GM19099 (cell line): Measurements from ENCODE around the gene PNPLA7.

Experiments
- POLR2A ChIP-seq: IDR thresholded peaks from 3 replicates; pipeline ENCODE4 v1.6.1; 2011; ENCODE audit warnings: low read depth; ENCODE audit not compliant: insufficient read length; ENCODE audit errors: extremely low read depth

Gene PNPLA7

GRCh38 chr9:137454597-137455358, 95.4 kb downstream of the PNPLA7 start:
- no peak for TF ChIP-seq POLR2A

GRCh38 chr9:137454145-137454596, 96.0 kb downstream of the PNPLA7 start:
- no peak for TF ChIP-seq POLR2A

- TF ChIP-seq POLR2A, result no peak
Measured at GRCh38 chr9:137453643-137454081, 96.5 kb downstream of the PNPLA7 start.

GRCh38 chr9:137452761-137453642, 97.2 kb downstream of the PNPLA7 start:
- TF ChIP-seq POLR2A, result no peak

GRCh38 chr9:137452006-137452760, 98.0 kb downstream of the PNPLA7 start:
- no peak for TF ChIP-seq POLR2A

GRCh38 chr9:137449931-137450538, 100.2 kb downstream of the PNPLA7 start:
- TF ChIP-seq POLR2A, result no peak

GRCh38 chr9:137449081-137449844, 100.9 kb downstream of the PNPLA7 start:
- TF ChIP-seq POLR2A, result no peak

- TF ChIP-seq POLR2A, result no peak
Measured at GRCh38 chr9:137448602-137448962, 101.6 kb downstream of the PNPLA7 start.

- no peak for TF ChIP-seq POLR2A
Measured at GRCh38 chr9:137447722-137448601, 102.2 kb downstream of the PNPLA7 start.

- TF ChIP-seq POLR2A, result no peak
Measured at GRCh38 chr9:137446851-137447471, 103.2 kb downstream of the PNPLA7 start.

- TF ChIP-seq POLR2A, result no peak
Measured at GRCh38 chr9:137445930-137446431, 104.2 kb downstream of the PNPLA7 start.

- no peak for TF ChIP-seq POLR2A
Measured at GRCh38 chr9:137445275-137445807, 104.9 kb downstream of the PNPLA7 start.

- no peak for TF ChIP-seq POLR2A
Measured at GRCh38 chr9:137444106-137444790, 106.0 kb downstream of the PNPLA7 start.
